HG02588 (cell line): ENCODE results near the gene PARD3.

Source experiments
- ATAC-seq: cut with Tn5 transposase; IDR thresholded peaks from one replicate; pipeline ENCODE4 v1.9.1; 2021; ENCODE audit warnings: mild to moderate bottlenecking, moderate library complexity; ENCODE audit not compliant: unreplicated experiment

PARD3 gene

GRCh38 chr10:34126371-34127151, 688.5 kb downstream of the PARD3 start:
- no peak for ATAC-seq

GRCh38 chr10:34125702-34126101, 689.4 kb downstream of the PARD3 start:
- ATAC-seq: no peak

GRCh38 chr10:34124522-34125035, 690.5 kb downstream of the PARD3 start:
- no peak for ATAC-seq

- ATAC-seq: no peak
Observed at GRCh38 chr10:34121781-34122622, 693.1 kb downstream of the PARD3 start.

GRCh38 chr10:34121125-34121753, 693.9 kb downstream of the PARD3 start:
- no peak for ATAC-seq

GRCh38 chr10:34119456-34119855, 695.6 kb downstream of the PARD3 start:
- no peak for ATAC-seq

GRCh38 chr10:34116681-34117271, 698.3 kb downstream of the PARD3 start:
- ATAC-seq: no peak

- no peak for ATAC-seq
Observed at GRCh38 chr10:34116220-34116641, 698.9 kb downstream of the PARD3 start.

GRCh38 chr10:34114914-34115313, 700.2 kb downstream of the PARD3 start:
- ATAC-seq: no peak

GRCh38 chr10:34113504-34114225, 701.4 kb downstream of the PARD3 start:
- ATAC-seq: no peak

- ATAC-seq: no peak
Observed at GRCh38 chr10:34112171-34112782, 702.8 kb downstream of the PARD3 start.

GRCh38 chr10:34111179-34111578, 703.9 kb downstream of the PARD3 start:
- no peak for ATAC-seq

GRCh38 chr10:34109952-34110702, 705.0 kb downstream of the PARD3 start:
- no peak for ATAC-seq

GRCh38 chr10:34109495-34109894, 705.6 kb downstream of the PARD3 start:
- ATAC-seq: no peak

GRCh38 chr10:34107626-34108516, 707.2 kb downstream of the PARD3 start:
- ATAC-seq: no peak

- ATAC-seq: no peak
Observed at GRCh38 chr10:34106356-34106885, 708.7 kb downstream of the PARD3 start.

GRCh38 chr10:34104829-34105572, 710.1 kb downstream of the PARD3 start:
- no peak for ATAC-seq
